GM23338 (cell line): ENCODE results near the gene RDH5. TPM values are rescaled to one million over a fixed set of nuclear protein-coding genes. Genes with fewer than 3 reads are reported as not detected.

Source experiments
- ATAC-seq: fragments of 200-7000 bp; cut with Tn5 transposase; 3 replicates; pipeline ENCODE4 v1.9.1; 2020
- DNase-seq: peaks from one replicate; pipeline ENCODE4 v3.0.0-alpha.2; 2015; ENCODE audit warnings: low spot score
- H2AFZ ChIP-seq: fragments of 200-600 bp; sonication (generic); 2 replicates; pipeline ENCODE4 v1.8.0; 2016; ENCODE audit warnings: antibody characterized with exemption, mild to moderate bottlenecking, moderate library complexity
- H3F3A ChIP-seq: fragments of 200-600 bp; sonication (generic); replicated peaks from 2 replicates; pipeline ENCODE4 v1.8.0; 2017; ENCODE audit warnings: antibody characterized with exemption, mixed run types, low read depth
- H3K27ac ChIP-seq: fragments of 200-600 bp; sonication (generic); 2 replicates; pipeline ENCODE4 v1.6.1; 2016; ENCODE audit warnings: low read depth
- H3K27me3 ChIP-seq: fragments of 200-600 bp; sonication (generic); 2 replicates; pipeline ENCODE4 v1.8.0; 2016; ENCODE audit warnings: mild to moderate bottlenecking, mixed run types, moderate library complexity; ENCODE audit not compliant: insufficient read depth
- H3K36me3 ChIP-seq: fragments of 200-600 bp; sonication (generic); 2 replicates; pipeline ENCODE4 v1.8.0; 2016; ENCODE audit warnings: mild to moderate bottlenecking; ENCODE audit not compliant: insufficient read depth
- H3K4me1 ChIP-seq: fragments of 200-600 bp; sonication (generic); 2 replicates; pipeline ENCODE4 v1.8.0; 2016; ENCODE audit warnings: mild to moderate bottlenecking, moderate library complexity; ENCODE audit not compliant: insufficient read depth
- H3K4me2 ChIP-seq: fragments of 200-600 bp; sonication (generic); 2 replicates; pipeline ENCODE4 v1.7.1; 2017; ENCODE audit warnings: mixed run types
- H3K4me3 ChIP-seq: fragments of 200-600 bp; sonication (generic); 2 replicates; pipeline ENCODE4 v1.6.1; 2016; ENCODE audit warnings: mixed run types
- H3K79me2 ChIP-seq: fragments of 200-600 bp; sonication (generic); replicated peaks from 2 replicates; pipeline ENCODE4 v1.8.0; 2017; ENCODE audit warnings: mild to moderate bottlenecking; ENCODE audit not compliant: insufficient read depth
- H3K9me2 ChIP-seq: fragments of 200-600 bp; sonication (generic); 2 replicates; pipeline ENCODE4 v1.8.0; 2017; ENCODE audit not compliant: insufficient read depth
- H4K20me1 ChIP-seq: fragments of 200-600 bp; sonication (generic); replicated peaks from 2 replicates; pipeline ENCODE4 v1.8.0; 2017; ENCODE audit warnings: mild to moderate bottlenecking; ENCODE audit not compliant: insufficient read depth
- H3K27ac Mint-ChIP-seq: 2 replicates; pipeline ENCODE4 v1.8.0; 2020; ENCODE audit warnings: inconsistent platforms, mild to moderate bottlenecking, moderate library complexity, mixed read lengths
- H3K27me3 Mint-ChIP-seq: 3 replicates; pipeline ENCODE4 v1.8.0; 2022; ENCODE audit warnings: low read depth, mild to moderate bottlenecking, moderate library complexity, mixed read lengths, inconsistent platforms; ENCODE audit not compliant: insufficient read depth, poor library complexity
- H3K36me3 Mint-ChIP-seq: 3 replicates; pipeline ENCODE4 v1.8.0; 2021; ENCODE audit warnings: low read depth, mild to moderate bottlenecking, inconsistent platforms, moderate library complexity, mixed read lengths
- H3K4me1 Mint-ChIP-seq: 3 replicates; pipeline ENCODE4 v1.8.0; 2020; ENCODE audit warnings: mild to moderate bottlenecking, inconsistent platforms, mixed read lengths
- H3K4me3 Mint-ChIP-seq: 3 replicates; pipeline ENCODE4 v1.8.0; 2021; ENCODE audit warnings: moderate library complexity, mild to moderate bottlenecking, inconsistent platforms, mixed read lengths
- H3K9me3 Mint-ChIP-seq: 3 replicates; pipeline ENCODE4 v1.8.0; 2020; ENCODE audit warnings: moderate library complexity, mild to moderate bottlenecking, inconsistent platforms, mixed read lengths
- CREB1 ChIP-seq: fragments of 250-450 bp; sonication (Bioruptor Pico); IDR thresholded peaks from 2 replicates; pipeline ENCODE4 v1.5.0; 2020; ENCODE audit warnings: low read depth, mild to moderate bottlenecking, moderate library complexity
- CTCF ChIP-seq, 2 experiments: fragments of 200-600 bp in 1 of 2; sonication (generic) in 1 of 2; conservative IDR thresholded peaks; 2 replicates each; pipeline versions ENCODE4 v1.5.1 to v1.6.1; 2016 to 2017; ENCODE audit warnings: antibody characterized with exemption in 2 of 2, low read depth in 2 of 2, mild to moderate bottlenecking in 2 of 2, moderate library complexity in 1 of 2
- ETS1 ChIP-seq: IDR thresholded peaks from 2 replicates; pipeline ENCODE4 v1.6.1; 2016; ENCODE audit warnings: antibody characterized with exemption
- EZH2 ChIP-seq: fragments of 200-600 bp; sonication (generic); IDR thresholded peaks from one replicate; pipeline ENCODE4 v1.8.0; 2017; ENCODE audit warnings: antibody characterized with exemption, mild to moderate bottlenecking, low read depth; ENCODE audit not compliant: unreplicated experiment
- EZH2phosphoT487 ChIP-seq: fragments of 200-600 bp; sonication (generic); IDR thresholded peaks from one replicate; pipeline ENCODE4 v1.8.1; 2018; ENCODE audit warnings: antibody characterized with exemption; ENCODE audit not compliant: unreplicated experiment
- JUNB ChIP-seq: IDR thresholded peaks from one replicate; pipeline ENCODE4 v1.6.1; 2016; ENCODE audit warnings: antibody characterized with exemption; ENCODE audit not compliant: unreplicated experiment
- NANOG ChIP-seq: IDR thresholded peaks from 2 replicates; pipeline ENCODE4 v1.6.1; 2016; ENCODE audit warnings: antibody characterized with exemption, borderline replicate concordance
- POLR2AphosphoS5 ChIP-seq: IDR thresholded peaks from 2 replicates; pipeline ENCODE4 v1.6.1; 2016; ENCODE audit warnings: antibody characterized with exemption, low read depth
- REST ChIP-seq: IDR thresholded peaks from one replicate; pipeline ENCODE4 v1.6.1; 2018; ENCODE audit warnings: antibody characterized with exemption; ENCODE audit not compliant: unreplicated experiment
- STAT1 ChIP-seq: IDR thresholded peaks from one replicate; pipeline ENCODE4 v1.6.1; 2016; ENCODE audit warnings: antibody characterized with exemption; ENCODE audit not compliant: unreplicated experiment
- ZNF114 ChIP-seq: fragments of 250-450 bp; sonication (Bioruptor Pico); IDR thresholded peaks from 2 replicates; pipeline ENCODE4 v1.5.0; 2020; ENCODE audit warnings: mild to moderate bottlenecking, moderate library complexity
- ZNF462 ChIP-seq: fragments of 250-450 bp; sonication (Bioruptor Pico); IDR thresholded peaks from 2 replicates; pipeline ENCODE4 v1.5.0; 2020; ENCODE audit warnings: mild to moderate bottlenecking, moderate library complexity
- polyA plus RNA-seq: library from polyadenylated mRNA; unstranded; fragments of >200 nt; fragmentation: Nextera tagmentation; extraction: Ambion mirVana; gene quantifications from 2 replicates; pipeline ENCODE4 v1.2.1, GENCODE V29; 2016
- total RNA-seq: library from RNA; depleted of rRNA; stranded (reverse); fragments of >200 nt; shearing (Covaris generic); gene quantifications from 2 replicates; pipeline ENCODE4 v1.2.3, GENCODE V29; 2014

Gene RDH5
- total and polyA plus RNA-seq, 2 experiments from 2014 or later: 3.9 to 7.5 TPM

- H3K27me3 Mint-ChIP-seq: peaks cover 28% of the 10 kb centered on the region
- H3K4me3 Mint-ChIP-seq: no peak overlapping the region
- ATAC-seq: no peak
- peaks cover 37% of the 10 kb centered on the region for H3K4me1 ChIP-seq
- H3K9me3 Mint-ChIP-seq: peaks cover 6% of the 10 kb centered on the region; the same call in 2 of the 3 replicates
- H3K79me2 ChIP-seq: peaks cover 10% of the 10 kb centered on the region; the same call in 1 of the 2 replicates
- TF ChIP-seq ZNF462 (CRISPR knock-in tag) (no peak), POLR2AphosphoS5 (no peak), STAT1 (no peak), ZNF114 (no peak), REST (no peak), CREB1 (CRISPR knock-in tag) (no peak), EZH2 (no peak), NANOG (no peak), JUNB (no peak), EZH2phosphoT487 (no peak), ETS1 (no peak), CTCF (conservative IDR thresholded peaks at IDR 0.05; ENCODE audit: low read depth in 2 of 2) (no peak)
- H2AFZ ChIP-seq: no peak overlapping the region
- H3K36me3 Mint-ChIP-seq: peaks cover 14% of the 10 kb centered on the region
- peak overlapping the region; percentile 82; the same call in 1 of the 2 replicates for H3K27ac ChIP-seq
- peak overlapping the region; percentile 98; the same call in 1 of the 2 replicates for H3K4me2 ChIP-seq
- no peaks in the 10 kb centered on the region for H4K20me1 ChIP-seq
- H3K4me3 ChIP-seq: no peak overlapping the region
- H3K4me1 Mint-ChIP-seq: peaks cover 35% of the 10 kb centered on the region
- 0 out of 2 replicates have a peak overlapping the region, but pooled peaks have one; percentile 96 for H3K27ac Mint-ChIP-seq
- peaks cover 19% of the 10 kb centered on the region; the same call in 1 of the 2 replicates for H3F3A ChIP-seq
- H3K27me3 ChIP-seq: no peaks in the 10 kb centered on the region
- DNase-seq: no peak
- H3K9me2 ChIP-seq: no peaks in the 10 kb centered on the region
- no peaks in the 10 kb centered on the region for H3K36me3 ChIP-seq
These were observed 822 bp upstream of the RDH5 start for GRCh38 chr12:55719371-55719770.
